AG09319 (cell line): Measurements from ENCODE around the gene PLCB1.

Experiments
- DNase-seq: peaks from one replicate; pipeline ENCODE4 v3.0.0-alpha.2; 2010; ENCODE audit warnings: low read depth; ENCODE audit errors: extremely low read depth
- TF ChIP-seq, protein P1 (sequence below): IDR thresholded peaks from 2 replicates; pipeline ENCODE4 v1.5.1; 2011; ENCODE audit warnings: low read depth, mild to moderate bottlenecking, inconsistent platforms, low read length, moderate library complexity

PLCB1 gene

GRCh38 chr20:8917084-8917483 lies 785.0 kb downstream of the PLCB1 start:
- TF ChIP-seq, protein P1, sequence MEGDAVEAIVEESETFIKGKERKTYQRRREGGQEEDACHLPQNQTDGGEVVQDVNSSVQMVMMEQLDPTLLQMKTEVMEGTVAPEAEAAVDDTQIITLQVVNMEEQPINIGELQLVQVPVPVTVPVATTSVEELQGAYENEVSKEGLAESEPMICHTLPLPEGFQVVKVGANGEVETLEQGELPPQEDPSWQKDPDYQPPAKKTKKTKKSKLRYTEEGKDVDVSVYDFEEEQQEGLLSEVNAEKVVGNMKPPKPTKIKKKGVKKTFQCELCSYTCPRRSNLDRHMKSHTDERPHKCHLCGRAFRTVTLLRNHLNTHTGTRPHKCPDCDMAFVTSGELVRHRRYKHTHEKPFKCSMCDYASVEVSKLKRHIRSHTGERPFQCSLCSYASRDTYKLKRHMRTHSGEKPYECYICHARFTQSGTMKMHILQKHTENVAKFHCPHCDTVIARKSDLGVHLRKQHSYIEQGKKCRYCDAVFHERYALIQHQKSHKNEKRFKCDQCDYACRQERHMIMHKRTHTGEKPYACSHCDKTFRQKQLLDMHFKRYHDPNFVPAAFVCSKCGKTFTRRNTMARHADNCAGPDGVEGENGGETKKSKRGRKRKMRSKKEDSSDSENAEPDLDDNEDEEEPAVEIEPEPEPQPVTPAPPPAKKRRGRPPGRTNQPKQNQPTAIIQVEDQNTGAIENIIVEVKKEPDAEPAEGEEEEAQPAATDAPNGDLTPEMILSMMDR, result no peak
- DNase-seq, result no peak

- DNase-seq, result no peak
These were observed 786.1 kb downstream of the PLCB1 start for GRCh38 chr20:8918145-8918544.

GRCh38 chr20:8924539-8924938 lies 792.5 kb downstream of the PLCB1 start:
- TF ChIP-seq, protein P1, result no peak

More at GRCh38 chr20:8918145-8918544, 786.1 kb downstream of the PLCB1 start:
- TF ChIP-seq, protein P1, result no peak

DNA sequence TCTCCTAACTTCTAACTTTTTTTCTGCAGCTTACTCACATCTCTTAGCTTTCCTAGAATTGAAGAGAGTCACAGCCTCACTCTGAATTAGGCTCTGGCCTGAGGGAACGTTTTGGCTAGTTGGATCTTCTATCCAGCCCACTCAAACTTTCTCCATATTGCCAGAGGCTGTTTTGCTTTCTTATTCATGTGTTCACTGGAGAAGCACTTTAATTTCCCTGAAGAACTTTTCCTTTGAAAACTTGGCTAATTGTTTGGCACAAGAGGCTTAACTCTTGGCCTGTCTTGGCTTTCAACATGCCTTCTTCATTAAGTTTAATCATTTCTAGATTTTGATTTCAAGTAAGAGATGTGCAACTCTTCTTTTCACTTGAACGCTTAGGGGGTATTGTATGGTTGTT lies 798.7 kb downstream of the PLCB1 start:
- TF ChIP-seq, protein P1, result no peak
- DNase-seq, result peak; percentile 75

More at GRCh38 chr20:8924539-8924938, 792.5 kb downstream of the PLCB1 start:
- no peak for DNase-seq

- peak; percentile 83 for DNase-seq
These were observed 800.4 kb downstream of the PLCB1 start for GRCh38 chr20:8932192-8933165.

GRCh38 chr20:8933381-8933807 lies 801.3 kb downstream of the PLCB1 start:
- TF ChIP-seq, protein P1, result no peak
- no peak for DNase-seq

More at GRCh38 chr20:8932192-8933165, 800.4 kb downstream of the PLCB1 start:
- TF ChIP-seq, protein P1, result no peak

GRCh38 chr20:8934362-8934761 lies 802.3 kb downstream of the PLCB1 start:
- TF ChIP-seq, protein P1, result no peak
- DNase-seq, result no peak
